ENCODE results near the gene TNS4.
"Not testable (repeated sequence)": the region's sequence is repeated elsewhere in the genome, so short reads cannot be mapped to it uniquely, and the experiment has no call there.

Gene TNS4, protein sequence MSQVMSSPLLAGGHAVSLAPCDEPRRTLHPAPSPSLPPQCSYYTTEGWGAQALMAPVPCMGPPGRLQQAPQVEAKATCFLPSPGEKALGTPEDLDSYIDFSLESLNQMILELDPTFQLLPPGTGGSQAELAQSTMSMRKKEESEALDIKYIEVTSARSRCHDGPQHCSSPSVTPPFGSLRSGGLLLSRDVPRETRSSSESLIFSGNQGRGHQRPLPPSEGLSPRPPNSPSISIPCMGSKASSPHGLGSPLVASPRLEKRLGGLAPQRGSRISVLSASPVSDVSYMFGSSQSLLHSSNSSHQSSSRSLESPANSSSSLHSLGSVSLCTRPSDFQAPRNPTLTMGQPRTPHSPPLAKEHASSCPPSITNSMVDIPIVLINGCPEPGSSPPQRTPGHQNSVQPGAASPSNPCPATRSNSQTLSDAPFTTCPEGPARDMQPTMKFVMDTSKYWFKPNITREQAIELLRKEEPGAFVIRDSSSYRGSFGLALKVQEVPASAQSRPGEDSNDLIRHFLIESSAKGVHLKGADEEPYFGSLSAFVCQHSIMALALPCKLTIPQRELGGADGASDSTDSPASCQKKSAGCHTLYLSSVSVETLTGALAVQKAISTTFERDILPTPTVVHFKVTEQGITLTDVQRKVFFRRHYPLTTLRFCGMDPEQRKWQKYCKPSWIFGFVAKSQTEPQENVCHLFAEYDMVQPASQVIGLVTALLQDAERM

DNA sequence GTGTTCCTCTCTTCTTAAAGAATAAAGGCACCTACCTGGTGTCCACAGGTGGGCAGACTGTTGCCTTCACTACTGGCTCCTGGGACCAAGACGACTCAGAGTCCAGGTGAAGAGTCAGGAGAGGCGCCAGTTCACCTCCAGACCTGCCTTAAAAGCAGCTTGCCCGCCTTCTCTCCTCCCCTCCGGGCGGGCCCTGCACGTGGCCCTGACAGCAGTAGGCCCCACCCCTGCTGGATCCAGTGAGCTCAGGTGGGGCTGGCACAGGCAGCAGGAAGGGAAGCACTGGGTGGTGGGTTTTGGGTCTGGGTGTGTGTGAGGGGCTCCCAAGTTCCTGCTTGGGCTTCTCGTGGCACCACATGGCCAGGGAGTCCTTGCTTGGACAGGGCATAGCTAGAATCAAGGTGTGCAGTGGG is at the start of gene TNS4:
Gene TNS4, minus strand, starts transcription at position 125 of the 413 bp plus-strand sequence. CDS start 5,198 bp downstream, outside the sequence.
- H2AFZ ChIP-seq (ENCODE audit: low read length, unreplicated experiment) = no peak within 1 kb of the TSS
- no peaks in the 10 kb centered on the region for H3K36me3 ChIP-seq (ENCODE audit: insufficient read depth, low read length)
- H3K27ac ChIP-seq (ENCODE audit: low read depth, low read length) = no peak within 1 kb of the TSS
- no peaks in the 10 kb centered on the region for H3K79me2 ChIP-seq (ENCODE audit: control insufficient read depth, insufficient read depth, low read length, unreplicated experiment)
- peaks cover 24% of the 10 kb centered on the region for H3K4me1 ChIP-seq (ENCODE audit: control insufficient read depth, insufficient read depth, low read length, unreplicated experiment)
- H3K27me3 ChIP-seq (ENCODE audit: insufficient read depth, low read length) = no peaks in the 10 kb centered on the region
- no peak within 1 kb of the TSS for H3K4me3 ChIP-seq (ENCODE audit: low read depth, low read length)

DNA sequence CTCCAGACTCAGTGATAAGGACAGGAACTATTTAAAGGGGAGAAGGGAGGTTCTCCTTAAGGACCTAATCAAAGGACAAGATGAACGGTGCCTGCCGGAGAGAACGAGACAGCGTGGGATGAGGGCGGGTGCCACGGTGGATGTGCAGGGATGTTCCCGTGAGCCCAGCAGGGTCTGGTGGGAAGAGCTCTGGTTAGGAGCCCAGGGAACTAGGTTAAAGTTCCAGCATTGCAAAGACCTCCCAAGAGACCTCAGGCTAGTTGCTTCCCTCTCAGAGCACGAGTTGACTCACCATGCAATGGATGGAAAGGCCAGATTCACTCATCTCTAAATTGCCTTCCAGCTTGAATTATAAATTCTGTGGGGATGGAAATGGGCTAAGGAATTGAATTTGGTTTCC is 49.2 kb upstream of the TNS4 start:
- peaks cover 6% of the 10 kb centered on the region; the same call in 1 of the 2 replicates for H3K36me3 ChIP-seq (ENCODE audit: insufficient read depth, low read length)
- H3K79me2 ChIP-seq (ENCODE audit: control insufficient read depth, insufficient read depth, low read length, unreplicated experiment) = peaks cover 33% of the 10 kb centered on the region
- H2AFZ ChIP-seq (ENCODE audit: low read length, unreplicated experiment) = no peak overlapping the region
- peak overlapping the region; percentile 42 for H3K4me3 ChIP-seq (ENCODE audit: low read depth, low read length)
- peaks cover 81% of the 10 kb centered on the region for H3K4me1 ChIP-seq (ENCODE audit: control insufficient read depth, insufficient read depth, low read length, unreplicated experiment)
- H3K27ac ChIP-seq (ENCODE audit: low read depth, low read length) = peak overlapping the region; percentile 100
- no peaks in the 10 kb centered on the region for H3K27me3 ChIP-seq (ENCODE audit: insufficient read depth, low read length)

DNA sequence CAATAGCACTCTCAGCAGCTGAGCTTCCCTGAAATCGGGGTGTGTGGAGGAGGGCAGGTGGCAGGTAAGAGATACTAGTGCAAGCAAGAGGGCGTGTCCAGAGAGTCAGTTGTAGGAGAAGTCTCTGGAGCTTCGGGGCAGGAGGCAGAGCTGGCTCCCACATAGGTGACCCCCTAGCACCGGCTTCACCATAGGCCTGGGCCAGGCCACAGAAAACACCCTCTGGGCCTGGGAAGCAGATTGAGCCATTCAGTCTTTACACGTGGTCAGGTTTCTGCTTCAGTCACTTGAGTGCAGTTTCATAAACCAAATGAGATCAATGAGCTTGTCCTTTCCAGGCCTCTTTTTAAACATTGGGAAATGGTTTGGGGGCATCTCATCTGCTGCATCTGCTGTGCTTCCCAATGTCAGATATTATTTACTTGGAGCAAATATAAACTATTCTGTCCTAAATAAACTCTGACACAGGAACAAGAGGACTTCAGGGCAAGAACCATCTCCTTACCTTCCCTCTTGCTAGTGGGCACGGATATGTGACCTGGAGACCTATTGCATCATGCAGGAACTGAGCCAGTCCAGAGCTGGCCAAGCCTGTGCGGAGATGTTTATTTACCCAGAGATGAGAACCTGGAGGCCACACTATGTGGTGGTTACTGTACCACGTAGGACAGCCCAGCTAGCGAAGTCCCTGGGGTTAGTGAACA is 47.7 kb upstream of the TNS4 start:
- no peak overlapping the region for H3K4me3 ChIP-seq (ENCODE audit: low read depth, low read length)
- H3K27ac ChIP-seq (ENCODE audit: low read depth, low read length) = peak overlapping the region; percentile 100
- H3K79me2 ChIP-seq (ENCODE audit: control insufficient read depth, insufficient read depth, low read length, unreplicated experiment) = peaks cover 18% of the 10 kb centered on the region
- no peaks in the 10 kb centered on the region for H3K27me3 ChIP-seq (ENCODE audit: insufficient read depth, low read length)
- H3K4me1 ChIP-seq (ENCODE audit: control insufficient read depth, insufficient read depth, low read length, unreplicated experiment) = peaks cover 66% of the 10 kb centered on the region
- H2AFZ ChIP-seq (ENCODE audit: low read length, unreplicated experiment) = no peak overlapping the region
- H3K36me3 ChIP-seq (ENCODE audit: insufficient read depth, low read length) = no peaks in the 10 kb centered on the region

DNA sequence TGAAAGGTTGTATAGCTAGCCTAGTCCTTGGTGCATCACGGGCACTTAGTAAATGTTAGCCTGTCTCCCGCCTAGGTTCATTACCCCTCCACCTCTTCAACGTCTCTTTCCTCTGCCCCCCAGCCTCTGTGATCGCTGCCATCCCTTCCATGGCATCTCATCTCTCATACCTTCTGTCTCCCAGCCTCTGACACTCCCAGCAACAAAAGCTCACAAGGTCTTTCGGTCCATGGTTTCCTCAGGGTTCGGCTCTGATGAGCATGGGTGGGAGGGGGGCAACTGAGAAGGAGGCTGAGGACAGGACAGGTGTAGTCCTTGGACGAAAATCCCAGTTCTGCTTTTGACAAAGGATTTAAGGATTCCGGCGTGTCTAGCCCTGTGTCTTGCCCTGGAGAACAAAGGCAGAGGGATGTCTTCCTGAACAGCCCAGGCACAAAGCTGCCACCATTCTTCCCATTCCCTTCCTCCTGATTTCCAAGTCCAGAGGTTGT is 47.1 kb upstream of the TNS4 start:
- Histone ChIP-seq H3K27ac (ENCODE audit: low read depth, low read length) (peak overlapping the region; percentile 100), H3K36me3 (ENCODE audit: insufficient read depth, low read length) (no peaks in the 10 kb centered on the region), H3K4me1 (ENCODE audit: control insufficient read depth, insufficient read depth, low read length, unreplicated experiment) (peaks cover 62% of the 10 kb centered on the region), H3K27me3 (ENCODE audit: insufficient read depth, low read length) (no peaks in the 10 kb centered on the region), H2AFZ (ENCODE audit: low read length, unreplicated experiment) (no peak overlapping the region), H3K4me3 (ENCODE audit: low read depth, low read length) (no peak overlapping the region), H3K79me2 (ENCODE audit: control insufficient read depth, insufficient read depth, low read length, unreplicated experiment) (peaks cover 12% of the 10 kb centered on the region)

DNA sequence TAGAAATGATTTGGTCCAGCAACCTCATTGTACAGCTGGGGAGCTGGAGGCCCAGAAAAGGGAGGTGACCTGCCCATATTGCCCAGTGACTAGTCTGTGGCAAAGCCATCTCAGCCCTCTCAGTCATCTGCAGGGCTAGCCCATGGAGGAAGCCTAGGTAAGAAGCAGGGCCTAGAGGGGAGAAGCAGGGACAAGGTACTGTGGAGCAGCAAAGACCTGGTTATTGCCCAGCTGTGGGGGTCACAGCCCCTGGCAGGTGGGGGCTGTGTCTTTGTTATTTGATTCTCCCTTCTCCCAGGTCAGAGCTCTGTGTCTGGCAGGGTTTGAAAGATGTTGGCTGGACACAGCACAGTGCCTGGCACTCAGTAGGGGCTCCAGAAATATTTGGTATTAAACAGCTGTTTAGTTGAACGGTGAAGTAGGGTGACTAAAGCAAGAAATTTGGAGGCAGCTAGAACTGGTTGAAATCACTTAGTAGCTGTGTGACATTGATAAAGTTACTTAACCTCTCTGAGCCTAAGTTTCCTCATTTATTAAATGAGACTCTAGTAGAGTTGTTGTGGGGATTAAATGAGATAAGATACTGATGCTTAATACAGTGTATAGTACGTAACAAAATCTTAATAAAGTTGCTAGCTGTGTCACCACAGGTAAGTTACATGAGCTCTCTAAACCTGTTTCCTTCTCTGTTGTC is 46.5 kb upstream of the TNS4 start:
- Histone ChIP-seq H3K36me3 (ENCODE audit: insufficient read depth, low read length) (no peaks in the 10 kb centered on the region), H3K4me1 (ENCODE audit: control insufficient read depth, insufficient read depth, low read length, unreplicated experiment) (peaks cover 62% of the 10 kb centered on the region), H2AFZ (ENCODE audit: low read length, unreplicated experiment) (no peak overlapping the region), H3K27ac (ENCODE audit: low read depth, low read length) (peak overlapping the region; percentile 100), H3K4me3 (ENCODE audit: low read depth, low read length) (no peak overlapping the region), H3K27me3 (ENCODE audit: insufficient read depth, low read length) (no peaks in the 10 kb centered on the region), H3K79me2 (ENCODE audit: control insufficient read depth, insufficient read depth, low read length, unreplicated experiment) (peaks cover 6% of the 10 kb centered on the region)

DNA sequence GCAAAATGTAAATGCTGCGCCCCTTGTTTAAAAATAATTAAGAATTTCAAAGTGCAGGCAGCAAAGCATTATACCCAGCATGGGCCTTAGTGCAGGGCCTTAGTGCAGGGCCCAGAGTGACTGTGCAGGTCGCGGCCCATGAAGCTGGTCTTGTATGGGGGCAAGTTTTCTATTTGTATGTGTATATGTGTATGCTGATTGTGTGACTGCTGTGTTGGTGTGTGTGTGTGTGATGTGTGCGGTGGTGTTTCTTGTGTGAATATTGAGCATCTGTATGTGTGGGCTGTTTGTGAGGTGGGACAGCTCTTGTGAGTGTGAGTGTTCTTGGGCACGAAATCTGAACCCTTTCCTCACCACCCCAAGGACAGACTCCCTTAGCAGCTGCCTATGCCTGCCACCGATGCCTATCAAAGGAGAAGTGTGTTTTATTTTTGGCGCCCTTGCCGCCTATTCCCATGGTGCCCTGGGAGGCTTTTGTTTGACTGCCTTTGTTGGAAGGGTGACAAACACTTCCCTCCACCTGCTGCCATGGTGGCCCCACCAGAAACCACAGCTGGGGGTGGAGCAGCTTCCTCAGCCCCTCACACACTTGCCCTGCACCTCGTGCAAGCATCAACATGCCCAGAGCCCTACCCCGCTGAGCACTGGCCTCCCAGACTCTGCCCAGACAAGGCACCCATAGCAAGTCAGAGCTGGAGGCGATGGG is 45.8 kb upstream of the TNS4 start:
- Histone ChIP-seq H2AFZ (ENCODE audit: low read length, unreplicated experiment) (no peak overlapping the region), H3K27ac (ENCODE audit: low read depth, low read length) (peak overlapping the region; percentile 100), H3K4me3 (ENCODE audit: low read depth, low read length) (no peak overlapping the region), H3K27me3 (ENCODE audit: insufficient read depth, low read length) (no peaks in the 10 kb centered on the region), H3K36me3 (ENCODE audit: insufficient read depth, low read length) (no peaks in the 10 kb centered on the region), H3K79me2 (ENCODE audit: control insufficient read depth, insufficient read depth, low read length, unreplicated experiment) (no peaks in the 10 kb centered on the region), H3K4me1 (ENCODE audit: control insufficient read depth, insufficient read depth, low read length, unreplicated experiment) (peaks cover 60% of the 10 kb centered on the region)

DNA sequence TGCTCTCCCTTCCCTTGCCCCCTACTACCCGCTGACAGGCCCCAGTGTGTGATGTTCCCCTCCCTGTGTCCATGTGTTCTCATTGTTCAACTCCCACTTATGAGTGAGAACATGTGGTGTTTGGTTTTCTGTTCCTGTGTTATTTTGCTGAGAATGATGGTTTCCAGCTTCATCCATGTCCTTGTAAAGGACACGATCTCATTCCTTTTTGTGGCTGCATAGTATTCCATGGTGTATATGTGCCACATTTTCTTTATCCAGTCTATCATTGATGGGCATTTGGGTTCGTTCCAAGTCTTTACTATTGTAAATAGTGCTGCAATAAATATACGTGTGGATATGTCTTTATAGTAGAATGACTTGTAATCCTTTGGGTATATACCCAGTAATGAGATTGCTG is 45.1 kb upstream of the TNS4 start:
- Histone ChIP-seq H3K4me1 (ENCODE audit: control insufficient read depth, insufficient read depth, low read length, unreplicated experiment) (peaks cover 63% of the 10 kb centered on the region), H3K27ac (ENCODE audit: low read depth, low read length) (peak overlapping the region; percentile 100; the same call in 1 of the 2 replicates)
- not testable (repeated sequence) for H3K27me3 ChIP-seq (ENCODE audit: insufficient read depth, low read length); H3K36me3 ChIP-seq (ENCODE audit: insufficient read depth, low read length); H2AFZ ChIP-seq (ENCODE audit: low read length, unreplicated experiment); H3K4me3 ChIP-seq (ENCODE audit: low read depth, low read length); H3K79me2 ChIP-seq (ENCODE audit: control insufficient read depth, insufficient read depth, low read length, unreplicated experiment)

DNA sequence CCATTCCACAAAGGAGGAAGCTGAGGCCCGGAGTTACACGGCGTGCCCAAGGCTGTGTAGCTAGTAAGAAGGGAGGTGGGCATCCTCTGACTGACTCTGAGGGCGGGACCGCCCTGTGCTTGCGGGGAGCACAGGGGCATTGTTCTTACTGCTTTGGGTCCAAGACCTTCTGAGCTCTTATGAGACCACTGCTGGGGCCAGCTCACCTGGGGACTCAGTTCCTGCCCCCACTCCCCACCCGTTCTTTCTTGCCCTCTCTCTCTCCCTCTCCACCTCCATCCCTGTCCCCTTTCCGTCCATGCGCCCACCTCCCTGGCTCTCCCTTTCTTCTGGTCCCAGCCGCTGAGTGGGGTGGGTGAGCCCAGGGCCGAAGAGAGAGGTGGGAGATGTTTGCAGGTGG is 44.2 kb upstream of the TNS4 start:
- H3K27ac ChIP-seq (ENCODE audit: low read depth, low read length) = no peak overlapping the region

DNA sequence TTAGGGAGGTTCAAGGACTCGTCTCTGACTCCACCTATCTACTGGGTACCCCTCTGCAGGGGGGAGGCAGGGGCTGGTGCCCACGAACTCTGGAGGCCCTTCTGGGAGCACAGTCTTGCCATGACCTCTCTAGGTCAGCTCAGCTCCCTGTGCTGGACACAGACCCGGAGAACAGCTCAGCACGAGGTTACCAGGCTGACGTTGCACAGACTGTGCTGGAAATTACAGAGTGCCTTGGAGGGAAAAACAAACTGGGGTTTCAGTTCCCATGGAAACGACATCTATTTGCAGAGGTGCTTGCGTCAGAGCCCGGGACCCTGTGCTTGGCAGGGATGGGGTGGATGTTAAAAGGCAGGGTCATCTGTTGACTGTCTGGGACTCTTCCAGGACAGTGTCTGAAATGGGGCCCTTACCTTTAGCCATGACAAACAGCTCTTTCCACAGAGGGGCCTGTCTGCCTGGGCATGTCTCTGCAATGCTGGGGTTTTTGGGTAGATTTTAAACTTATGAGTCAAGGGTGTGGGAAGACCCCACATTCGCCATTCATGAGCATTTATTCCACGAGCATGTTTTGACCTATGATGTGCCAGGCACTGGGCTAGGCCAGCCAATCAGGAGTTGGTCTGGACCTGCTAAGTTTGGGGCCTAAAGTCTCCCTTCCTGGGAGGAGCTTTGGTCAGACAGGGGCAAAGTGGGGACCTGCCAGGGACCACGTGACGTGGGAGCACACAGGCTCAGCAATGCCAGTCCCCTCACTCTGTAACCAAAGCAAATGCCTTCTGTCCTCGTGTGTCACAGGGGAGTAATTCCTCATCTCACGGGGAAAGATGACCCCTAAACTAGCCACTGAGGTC is 41.4 kb upstream of the TNS4 start:
- peak overlapping the region; percentile 96 for H3K27ac ChIP-seq (ENCODE audit: low read depth, low read length)
- no peak overlapping the region for H2AFZ ChIP-seq (ENCODE audit: low read length, unreplicated experiment)

More for the DNA sequence above, 44.2 kb upstream of the TNS4 start:
- Histone ChIP-seq H2AFZ (ENCODE audit: low read length, unreplicated experiment) (no peak overlapping the region), H3K79me2 (ENCODE audit: control insufficient read depth, insufficient read depth, low read length, unreplicated experiment) (no peaks in the 10 kb centered on the region), H3K36me3 (ENCODE audit: insufficient read depth, low read length) (no peaks in the 10 kb centered on the region), H3K4me1 (ENCODE audit: control insufficient read depth, insufficient read depth, low read length, unreplicated experiment) (peaks cover 58% of the 10 kb centered on the region), H3K27me3 (ENCODE audit: insufficient read depth, low read length) (no peaks in the 10 kb centered on the region), H3K4me3 (ENCODE audit: low read depth, low read length) (no peak overlapping the region)

More for the DNA sequence above, 41.4 kb upstream of the TNS4 start:
- Histone ChIP-seq H3K4me3 (ENCODE audit: low read depth, low read length) (no peak overlapping the region), H3K27me3 (ENCODE audit: insufficient read depth, low read length) (no peaks in the 10 kb centered on the region), H3K36me3 (ENCODE audit: insufficient read depth, low read length) (no peaks in the 10 kb centered on the region), H3K4me1 (ENCODE audit: control insufficient read depth, insufficient read depth, low read length, unreplicated experiment) (peaks cover 38% of the 10 kb centered on the region), H3K79me2 (ENCODE audit: control insufficient read depth, insufficient read depth, low read length, unreplicated experiment) (no peaks in the 10 kb centered on the region)
